HG02610 (cell line): ENCODE results near the gene ANKRD65.

ENCODE experiments used
- ATAC-seq: cut with Tn5 transposase; IDR thresholded peaks from one replicate; pipeline ENCODE4 v1.9.1; 2021; ENCODE audit warnings: mild to moderate bottlenecking, moderate library complexity; ENCODE audit not compliant: unreplicated experiment

Gene ANKRD65

DNA sequence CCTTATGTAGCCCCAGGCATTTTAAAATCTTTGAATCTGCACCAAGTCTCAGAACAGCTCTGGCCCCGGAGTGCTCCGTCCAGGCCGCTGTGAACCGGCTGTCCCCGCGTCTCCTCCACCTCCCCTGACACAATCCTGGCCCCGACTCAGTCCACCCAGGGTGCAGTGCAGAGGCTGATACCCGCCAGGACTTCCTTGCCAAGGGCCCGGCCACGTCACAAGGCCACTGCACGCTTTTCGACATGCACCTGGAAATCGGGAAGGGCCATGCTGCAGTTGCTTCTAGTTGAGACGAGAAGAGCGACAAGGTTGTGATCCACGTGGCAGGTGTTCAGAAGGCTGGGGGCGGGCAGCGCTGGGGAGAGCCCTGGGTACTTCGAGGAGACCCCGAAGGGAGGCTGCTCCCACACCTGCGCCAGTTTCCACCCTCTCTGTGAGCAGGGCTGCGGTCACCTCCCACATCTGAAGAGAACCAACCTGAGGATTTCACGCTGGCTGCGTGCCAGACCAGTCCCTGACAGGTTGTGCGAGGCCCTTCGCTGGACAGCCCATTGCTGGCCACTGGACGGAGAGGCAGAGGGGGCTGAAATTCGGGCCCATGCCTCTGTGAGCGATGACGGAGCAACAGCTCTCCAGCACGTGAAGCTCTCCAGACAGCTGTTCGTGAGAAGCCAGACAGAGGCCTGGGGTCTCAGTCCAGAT, 21.1 kb upstream of the ANKRD65 start:
- ATAC-seq = no peak

DNA sequence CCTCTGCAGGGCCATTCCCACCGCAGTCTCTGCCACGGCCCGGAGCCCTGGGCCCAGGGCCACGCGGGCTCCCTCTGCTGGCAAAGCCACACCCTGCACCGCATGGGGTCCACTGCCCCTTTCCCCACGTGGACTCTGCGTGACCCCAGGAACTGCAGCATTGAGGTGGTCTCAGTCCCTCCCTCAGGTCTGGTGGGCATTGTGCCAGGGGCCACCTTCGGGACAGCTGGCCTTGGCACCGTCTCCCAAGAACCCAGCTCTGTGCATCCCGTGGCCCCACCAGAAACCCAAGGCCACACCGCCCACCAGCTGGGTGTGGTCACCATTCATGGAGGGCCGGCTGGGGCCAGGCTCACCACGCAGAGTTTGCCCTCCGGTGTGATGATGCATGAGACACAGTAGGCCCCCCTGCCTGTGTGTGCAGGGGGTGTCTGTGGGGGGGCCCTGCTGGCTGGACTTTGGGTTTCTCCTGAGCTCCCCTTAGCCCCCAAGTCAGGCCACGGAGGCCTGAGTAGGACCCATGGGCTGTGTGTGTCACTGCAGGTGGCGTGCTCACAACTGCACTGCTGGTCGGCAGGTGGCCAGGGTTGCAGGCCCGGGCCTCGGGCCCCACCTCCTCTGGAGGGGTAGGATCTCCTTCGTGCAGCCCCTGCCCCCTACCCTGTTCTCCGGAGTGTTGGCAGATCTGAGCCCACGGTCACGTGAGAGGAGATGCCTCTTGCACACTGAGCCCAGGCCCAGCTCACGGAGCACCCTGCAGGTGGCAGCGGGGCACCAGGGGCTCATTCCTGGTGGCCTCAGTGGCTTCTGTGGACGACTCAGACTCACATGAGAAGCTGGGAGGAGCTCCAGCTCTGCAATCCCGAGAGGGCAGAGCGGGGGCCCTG, 20.2 kb upstream of the ANKRD65 start:
- ATAC-seq = no peak

DNA sequence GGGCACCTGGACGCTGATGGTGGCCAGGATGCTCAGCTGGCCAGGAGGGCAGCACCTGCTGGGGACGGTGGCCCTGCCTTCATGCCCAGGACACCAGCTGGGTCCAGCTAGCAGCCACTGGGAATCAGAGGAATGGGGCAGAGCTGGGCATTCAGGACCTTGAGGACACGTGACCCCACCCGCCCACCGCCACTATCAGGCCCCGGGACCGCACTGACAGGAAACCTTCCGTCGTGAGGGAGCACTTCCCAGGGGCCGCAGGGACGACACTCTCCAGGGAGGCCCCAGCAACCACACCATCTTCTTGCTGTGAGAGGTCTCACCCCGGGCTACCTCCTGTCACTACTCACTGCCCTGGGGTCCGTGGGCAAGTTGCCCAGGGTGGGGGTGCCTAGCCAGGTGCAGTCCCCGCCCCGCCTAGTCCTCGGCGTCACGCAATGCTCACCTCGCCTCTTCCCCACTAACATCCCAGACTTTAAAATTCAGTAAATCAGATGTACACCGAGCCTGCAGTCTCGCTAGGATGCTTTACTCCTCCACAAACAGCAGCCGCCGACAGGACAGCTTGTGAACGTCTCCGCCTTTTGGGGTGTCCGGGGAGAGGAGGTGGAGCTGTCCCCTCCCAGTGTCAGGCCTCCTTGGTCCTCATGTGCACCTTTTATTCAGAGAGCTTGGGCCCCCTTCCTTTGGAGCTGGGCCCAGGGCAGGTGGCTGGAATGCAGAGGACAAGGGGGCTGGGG, 19.4 kb upstream of the ANKRD65 start:
- no peak for ATAC-seq

DNA sequence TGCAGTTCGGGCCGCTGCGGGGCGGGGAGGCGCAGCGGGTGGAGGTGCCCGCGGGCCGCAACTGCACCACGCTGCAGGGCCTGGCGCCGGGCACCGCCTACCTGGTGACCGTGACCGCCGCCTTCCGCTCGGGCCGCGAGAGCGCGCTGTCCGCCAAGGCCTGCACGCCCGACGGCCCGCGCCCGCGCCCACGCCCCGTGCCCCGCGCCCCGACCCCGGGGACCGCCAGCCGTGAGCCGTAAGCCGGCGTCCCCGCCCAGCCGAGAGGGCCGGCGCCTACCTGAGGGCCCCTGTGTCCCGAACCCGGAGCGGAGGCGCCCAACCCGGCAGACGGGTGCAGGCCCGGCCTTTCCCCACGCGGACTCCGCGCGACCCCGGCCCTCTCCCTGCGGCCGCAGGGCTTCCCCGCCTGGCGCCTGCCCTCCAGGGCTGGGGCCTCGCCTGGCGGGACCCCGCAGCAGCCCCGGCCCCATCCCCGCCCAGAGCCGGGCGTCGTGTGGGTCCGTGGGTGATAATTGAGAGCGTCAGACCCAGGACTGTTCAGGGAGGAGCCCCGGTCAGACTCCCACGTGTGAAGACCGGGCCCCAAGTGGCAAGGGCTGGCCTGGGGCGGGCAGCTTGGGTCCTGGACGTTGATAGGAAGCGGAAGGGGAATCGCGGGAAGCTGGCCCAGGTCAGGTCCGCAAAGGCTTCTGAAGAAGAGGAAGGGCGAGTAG, 18.6 kb upstream of the ANKRD65 start:
- ATAC-seq = no peak

DNA sequence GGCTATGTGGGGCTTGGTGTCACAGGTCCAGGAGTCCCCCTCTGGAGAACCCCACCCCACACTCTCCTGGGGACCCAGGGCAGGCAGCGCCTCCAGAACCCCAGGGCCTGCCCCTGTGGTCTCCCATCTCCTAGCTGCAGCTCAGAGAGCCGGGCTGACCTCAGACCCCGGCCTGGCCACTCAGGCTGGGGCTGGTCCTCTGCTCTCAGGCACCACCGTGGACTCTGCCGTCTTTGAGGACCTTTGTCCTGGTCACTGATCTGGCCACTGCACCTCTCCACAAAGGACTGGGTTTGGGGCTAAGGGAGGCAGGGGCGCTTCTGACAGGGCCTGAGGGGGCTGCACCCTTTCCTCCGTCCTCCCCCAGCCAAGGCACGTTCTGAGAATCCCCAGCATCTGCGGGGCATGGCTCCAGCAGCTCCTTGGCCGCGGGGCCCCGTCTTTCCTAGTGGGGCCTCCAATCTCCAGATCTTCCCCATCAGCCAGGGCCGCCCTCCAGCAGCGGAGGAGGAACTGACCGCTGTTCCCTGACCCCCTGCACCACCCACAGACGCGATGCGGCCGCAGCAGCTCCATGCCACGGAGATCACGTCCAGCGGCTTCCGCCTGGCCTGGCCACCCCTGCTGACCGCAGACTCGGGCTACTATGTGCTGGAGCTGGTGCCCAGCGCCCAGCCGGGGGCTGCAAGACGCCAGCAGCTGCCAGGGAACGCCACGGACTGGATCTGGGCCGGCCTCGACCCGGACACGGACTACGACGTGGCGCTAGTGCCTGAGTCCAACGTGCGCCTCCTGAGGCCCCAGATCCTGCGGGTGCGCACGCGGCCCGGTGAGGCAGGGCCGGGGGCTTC, 17.7 kb upstream of the ANKRD65 start:
- no peak for ATAC-seq

GRCh38 chr1:1437904-1438376, 16.9 kb upstream of the ANKRD65 start:
- no peak for ATAC-seq

DNA sequence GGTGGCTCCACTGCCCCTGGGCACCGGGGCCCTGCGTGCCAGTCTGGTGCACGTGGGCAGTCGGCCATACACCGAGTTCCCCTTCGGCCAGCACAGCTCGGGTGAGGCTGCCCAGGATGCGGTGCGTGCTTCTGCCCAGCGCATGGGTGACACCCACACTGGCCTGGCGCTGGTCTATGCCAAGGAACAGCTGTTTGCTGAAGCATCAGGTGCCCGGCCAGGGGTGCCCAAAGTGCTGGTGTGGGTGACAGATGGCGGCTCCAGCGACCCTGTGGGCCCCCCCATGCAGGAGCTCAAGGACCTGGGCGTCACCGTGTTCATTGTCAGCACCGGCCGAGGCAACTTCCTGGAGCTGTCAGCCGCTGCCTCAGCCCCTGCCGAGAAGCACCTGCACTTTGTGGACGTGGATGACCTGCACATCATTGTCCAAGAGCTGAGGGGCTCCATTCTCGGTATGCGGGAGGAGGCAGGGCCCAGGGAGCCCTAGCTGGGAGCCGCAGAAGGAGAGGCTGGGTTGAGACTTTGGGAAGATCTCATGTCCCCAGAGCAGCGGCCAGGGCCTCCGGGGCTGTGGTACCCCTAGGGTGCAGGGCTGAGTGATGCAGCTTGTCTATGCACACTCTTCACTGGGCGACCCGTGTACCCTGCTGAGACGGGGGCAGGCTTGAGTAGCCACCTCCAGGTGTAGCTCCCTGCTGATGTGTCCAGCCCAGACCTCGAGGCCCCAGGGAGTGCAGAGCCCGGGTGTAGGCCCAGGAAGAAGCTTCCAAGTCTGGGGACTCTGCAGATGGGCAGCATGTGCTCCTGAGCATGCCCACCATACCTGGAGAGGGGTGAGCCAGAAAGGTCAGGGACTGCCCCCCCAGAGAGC, 16.2 kb upstream of the ANKRD65 start:
- no peak for ATAC-seq

GRCh38 chr1:1436630-1437032, 15.6 kb upstream of the ANKRD65 start:
- no peak for ATAC-seq

- ATAC-seq = no peak
These were observed 15.0 kb upstream of the ANKRD65 start for GRCh38 chr1:1435911-1436629.

- ATAC-seq = no peak
These were observed 14.2 kb upstream of the ANKRD65 start, which contains the start of gene VWA1 for GRCh38 chr1:1435106-1435903. VWA1 (plus strand) TSS chr1:1435690; CDS start chr1:1435749, 59 bp downstream.

- ATAC-seq = no peak
These were observed 13.7 kb upstream of the ANKRD65 start for GRCh38 chr1:1434824-1435105.

- ATAC-seq = no peak
These were observed 13.2 kb upstream of the ANKRD65 start for GRCh38 chr1:1434131-1434823.

DNA sequence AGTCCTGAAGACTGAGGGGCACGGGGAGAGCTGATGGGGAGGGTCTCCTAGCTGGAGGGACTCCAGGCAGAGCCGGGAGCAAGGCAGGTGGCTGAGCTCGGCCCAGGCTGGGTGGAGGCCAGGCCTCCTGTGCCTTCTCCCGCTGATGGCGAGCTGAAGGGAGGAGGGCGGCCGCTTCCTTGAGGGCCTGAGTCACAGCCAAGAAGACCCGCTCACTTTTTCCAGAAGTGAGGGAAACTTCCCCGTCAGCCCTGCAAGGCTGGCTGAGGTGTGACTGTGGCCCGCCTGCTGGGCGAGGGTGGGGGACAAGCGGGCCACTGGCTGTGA, 12.7 kb upstream of the ANKRD65 start:
- ATAC-seq = no peak

DNA sequence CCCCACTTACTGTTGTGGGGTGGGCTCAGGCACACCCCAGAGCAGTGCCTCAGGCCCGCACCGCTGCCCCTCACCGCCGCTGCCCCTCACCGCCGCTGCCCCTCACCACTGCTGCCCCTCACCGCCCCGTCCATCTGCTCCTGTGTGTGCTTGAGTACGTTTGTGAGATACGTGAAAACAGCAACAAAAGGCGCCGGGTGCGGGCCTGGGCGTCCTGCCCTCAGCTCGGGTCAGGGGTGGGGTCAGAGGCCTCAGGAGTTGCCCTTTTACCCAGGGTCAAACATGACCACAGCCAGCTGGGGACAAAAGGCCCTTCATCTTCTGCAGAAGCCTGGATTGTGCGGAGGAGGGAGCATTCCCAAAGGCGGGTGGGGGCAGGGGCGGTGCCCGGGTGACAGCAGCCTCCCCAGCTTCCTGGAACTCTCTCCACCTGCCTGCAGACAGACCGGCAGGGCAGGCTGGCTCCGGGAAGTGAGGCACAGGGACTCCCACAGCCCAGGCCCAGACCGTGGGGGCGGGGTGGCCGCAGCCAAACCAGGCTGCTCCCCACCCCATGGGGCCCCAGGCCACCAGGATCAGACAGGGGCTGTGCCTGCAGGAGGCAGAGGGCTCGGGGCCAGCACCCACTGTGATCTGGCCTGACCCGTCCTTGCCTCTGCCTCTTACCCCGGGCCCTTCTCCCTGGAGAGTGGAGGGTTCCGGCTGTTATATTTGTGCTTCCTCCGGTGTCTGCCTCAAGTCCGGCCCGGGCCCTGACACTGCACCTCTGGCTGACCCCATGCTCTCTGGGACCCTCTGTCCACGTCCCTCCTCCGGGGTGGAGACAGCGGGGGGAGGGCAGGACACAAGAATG, 12.1 kb upstream of the ANKRD65 start:
- ATAC-seq = no peak

GRCh38 chr1:1432274-1432950, 11.3 kb upstream of the ANKRD65 start:
- ATAC-seq = no peak

DNA sequence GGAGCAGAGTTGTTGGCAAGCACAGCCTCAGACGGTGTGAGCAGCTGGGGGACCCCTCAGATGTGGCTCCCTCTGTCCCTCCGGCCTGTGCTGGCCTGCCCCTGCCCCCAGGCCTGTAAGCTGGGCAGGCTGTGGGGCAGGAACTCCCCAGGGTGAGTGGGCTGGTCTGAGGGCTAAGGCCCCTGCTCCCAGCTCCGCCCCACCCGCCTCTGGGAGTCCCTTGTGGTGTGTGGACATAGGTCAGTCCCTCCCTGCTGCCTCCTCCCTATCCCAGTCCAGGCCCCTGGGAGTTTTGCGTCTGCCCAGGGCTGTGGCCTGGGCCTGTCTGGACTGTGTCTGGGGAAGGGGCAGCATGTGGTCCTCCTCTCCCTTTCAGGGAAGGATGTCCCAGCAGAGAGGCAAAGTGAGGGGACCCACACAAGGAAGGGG, 10.8 kb upstream of the ANKRD65 start:
- ATAC-seq = no peak
